Activated CD8-positive, alpha-beta T cell treated with anti-CD3 and anti-CD28 coated beads for 36 hours (primary cell): Measurements from ENCODE around the gene IL10RB. TPM values are rescaled to one million over a fixed set of nuclear protein-coding genes. Genes with fewer than 3 reads are reported as not detected.
A peak's percentile ranks its signal among the peaks of the same experiment; 100 is the strongest.

ENCODE experiments used
- ATAC-seq: fragments of 200-7000 bp; cut with Tn5 transposase; one replicate; pipeline ENCODE4 v1.10.0; 2021; ENCODE audit warnings: mild to moderate bottlenecking, moderate library complexity
- CTCF ChIA-PET: fragments of 350-600 bp; sonication (Branson Sonifier 250); formaldehyde crosslinking; loops from one replicate; lab custom pipeline; 2021; ENCODE audit warnings: antibody characterized with exemption; lab: Charles Lee
- POLR2A ChIA-PET: fragments of 350-600 bp; sonication (Branson Sonifier 250); formaldehyde crosslinking; loops from one replicate; lab custom pipeline; 2021; ENCODE audit warnings: antibody characterized with exemption; lab: Charles Lee
- DNase-seq: peaks from one replicate; pipeline ENCODE4 v3.0.0-alpha.2; 2020
- H3K27ac Mint-ChIP-seq: one replicate; pipeline ENCODE4 v1.8.0; 2021; ENCODE audit warnings: mild to moderate bottlenecking, mixed read lengths
- H3K27me3 Mint-ChIP-seq: one replicate; pipeline ENCODE4 v1.8.0; 2021; ENCODE audit warnings: mixed read lengths
- H3K36me3 Mint-ChIP-seq: one replicate; pipeline ENCODE4 v1.8.0; 2021; ENCODE audit warnings: low read depth, mixed read lengths
- H3K4me1 Mint-ChIP-seq: one replicate; pipeline ENCODE4 v1.8.0; 2021; ENCODE audit warnings: low read depth, mixed read lengths
- H3K4me3 Mint-ChIP-seq: one replicate; pipeline ENCODE4 v1.8.0; 2021; ENCODE audit warnings: mild to moderate bottlenecking, moderate library complexity, mixed read lengths
- H3K9me3 Mint-ChIP-seq: one replicate; pipeline ENCODE4 v1.8.0; 2021; ENCODE audit warnings: mixed read lengths
- CTCF ChIP-seq: fragments of 200-600 bp; IDR thresholded peaks from one replicate; pipeline ENCODE4 v1.8.0; 2022; ENCODE audit warnings: antibody characterized with exemption, mild to moderate bottlenecking
- intact Hi-C: fragments of 100-400 bp; cut with micrococcal nuclease; formaldehyde crosslinking; loops from one replicate; pipeline ENCODE4 v1.10.0; 2022
- total RNA-seq, 2 experiments: library from RNA; stranded (reverse); gene quantifications; one replicate each; pipeline ENCODE4 v1.2.3, GENCODE V29; 2021

Gene IL10RB
- total RNA-seq, 2 experiments from 2014 or later, result 25.0 to 30.5 TPM

DNA sequence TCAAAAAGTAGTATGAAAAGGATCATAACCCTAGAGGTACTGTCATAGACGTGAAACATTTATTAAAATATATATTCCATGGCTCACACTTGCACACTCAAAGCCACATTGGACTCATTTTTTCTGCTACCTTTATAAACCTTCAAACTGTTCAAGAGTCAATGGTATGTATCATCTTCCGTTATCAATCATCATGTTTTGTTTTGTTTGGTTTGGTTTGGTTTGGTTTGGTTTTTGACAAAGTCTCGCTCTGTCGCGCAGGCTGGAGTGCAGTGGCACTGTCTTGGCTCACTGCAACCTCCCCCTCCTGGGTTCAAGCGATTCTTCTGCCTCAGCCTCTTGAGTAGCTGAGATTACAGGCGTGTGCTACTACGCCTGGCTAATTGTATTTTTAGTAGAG, 34.6 kb upstream of the IL10RB start:
- Mint-ChIP-seq H3K9me3 (no peaks in the 10 kb centered on the region), H3K27ac (peak overlapping the region; percentile 90), H3K36me3 (peaks cover 25% of the 10 kb centered on the region), H3K27me3 (no peaks in the 10 kb centered on the region), H3K4me3 (peak overlapping the region; percentile 87), H3K4me1 (peaks cover 59% of the 10 kb centered on the region)
- ATAC-seq (peak; percentile 66), DNase-seq (peak; percentile 75)
- intact Hi-C loops, result no loop called here
- POLR2A ChIA-PET, result interaction anchor here (1.0 to 1.5 kb wide), 3 partner anchors 13 to 34 kb away, joined by 4 to 10 read pairs (median 4); partner anchors contain the start of gene IL10RB
- CTCF ChIA-PET, result interaction anchor here (1.2 to 1.4 kb wide), 2 partner anchors 93 to 130 kb away, joined by 3 to 4 read pairs; partner anchors contain the start of gene IFNAR1
- no peak for TF ChIP-seq CTCF

GRCh38 chr21:33232291-33233034, 33.7 kb upstream of the IL10RB start:
- peak overlapping the region; percentile 87 for H3K4me3 Mint-ChIP-seq
- peaks cover 64% of the 10 kb centered on the region for H3K4me1 Mint-ChIP-seq
- ChIA-PET CTCF (interaction anchor here (0.7 to 1.4 kb wide), 2 partner anchors 32 to 130 kb away, joined by 3 to 4 read pairs; no protein-coding TSS in a partner anchor), POLR2A (interaction anchor here (0.9 to 1.5 kb wide), 4 partner anchors 14 to 93 kb away, joined by 3 to 10 read pairs (median 4); partner anchors contain the start of genes IFNAR1 and IL10RB)
- no peaks in the 10 kb centered on the region for H3K9me3 Mint-ChIP-seq
- intact Hi-C loops, result no loop called here
- H3K36me3 Mint-ChIP-seq, result peaks cover 30% of the 10 kb centered on the region
- DNase-seq (no peak), ATAC-seq (no peak)
- H3K27me3 Mint-ChIP-seq, result no peaks in the 10 kb centered on the region
- peak overlapping the region; percentile 90 for H3K27ac Mint-ChIP-seq
- TF ChIP-seq CTCF, result no peak

GRCh38 chr21:33234635-33235520, 31.3 kb upstream of the IL10RB start:
- DNase-seq, result peak; percentile 59
- ATAC-seq, result peak; percentile 10
- Mint-ChIP-seq H3K4me1 (peaks cover 71% of the 10 kb centered on the region), H3K27ac (peak overlapping the region; percentile 77), H3K4me3 (no peak overlapping the region), H3K36me3 (peaks cover 32% of the 10 kb centered on the region), H3K9me3 (no peaks in the 10 kb centered on the region), H3K27me3 (no peaks in the 10 kb centered on the region)
- no peak for TF ChIP-seq CTCF
- ChIA-PET POLR2A (interaction anchor here (0.6 to 1.8 kb wide), 7 partner anchors 16 to 90 kb away, joined by 3 to 8 read pairs (median 3); partner anchors contain the start of genes IFNAR1 and IL10RB), CTCF (interaction anchor here (1.1 to 1.9 kb wide), 2 partner anchors 9 to 38 kb away, joined by 4 to 8 read pairs; no protein-coding TSS in a partner anchor)
- intact Hi-C loops, result loop anchor here (5.0 kb wide), 1 partner anchor 147 kb away; no protein-coding TSS in a partner anchor

DNA sequence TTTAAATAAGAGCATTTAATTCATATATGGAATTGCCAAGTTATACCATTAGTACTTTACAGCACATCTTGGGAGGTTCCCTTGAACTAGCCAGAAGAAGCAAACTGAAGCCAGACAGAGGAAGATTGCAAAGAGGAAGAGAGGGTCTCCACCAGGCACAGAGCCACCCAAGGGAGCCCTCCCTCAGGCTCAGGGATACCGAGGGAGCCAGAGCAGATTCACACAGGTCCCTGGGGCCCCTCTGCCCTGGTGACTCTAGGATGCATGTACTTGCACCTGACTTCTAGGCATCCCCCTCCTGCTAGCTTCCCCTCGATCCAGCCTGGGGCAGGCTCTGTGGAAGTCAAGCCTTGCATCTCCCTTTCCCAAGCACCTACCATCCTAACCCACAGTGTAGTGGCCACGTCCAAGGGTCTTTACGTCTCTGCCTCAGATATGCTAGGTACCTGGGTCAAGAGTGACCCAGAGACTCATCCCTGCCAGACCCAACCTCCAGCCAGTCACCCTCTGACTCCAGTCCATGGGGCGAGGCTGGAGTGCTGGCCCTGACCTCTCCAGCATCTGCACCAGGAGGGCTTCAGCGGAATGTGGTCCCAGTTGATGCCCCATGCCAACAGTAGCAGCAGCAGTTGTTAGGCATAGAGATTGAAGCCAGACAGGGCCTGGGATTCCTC, 30.0 kb upstream of the IL10RB start:
- no peak for TF ChIP-seq CTCF
- ATAC-seq (no peak), DNase-seq (no peak)
- CTCF ChIA-PET, result no interaction called here
- Mint-ChIP-seq H3K27ac (peak overlapping the region; percentile 92), H3K9me3 (no peaks in the 10 kb centered on the region), H3K36me3 (peaks cover 30% of the 10 kb centered on the region), H3K4me3 (no peak overlapping the region), H3K4me1 (peaks cover 83% of the 10 kb centered on the region), H3K27me3 (no peaks in the 10 kb centered on the region)
- intact Hi-C loops, result loop anchor here (5.0 kb wide), 1 partner anchor 146 kb away; no protein-coding TSS in a partner anchor
- POLR2A ChIA-PET, result interaction anchor here (2.2 kb wide), 1 partner anchor 10 kb away, joined by 7 read pairs; no protein-coding TSS in a partner anchor
